T1000 (cell line): ENCODE measurements around the gene D2HGDH.
"Not testable (repeated sequence)": the region's sequence is repeated elsewhere in the genome, so short reads cannot be mapped to it uniquely, and the experiment has no call there.

Source experiments
- DNase-seq: peaks from one replicate; lab custom pipeline; 2025; ENCODE audit warnings: mixed read lengths; lab: John Stamatoyannopoulos, UW

D2HGDH gene

GRCh38 chr2:241808051-241808720 lies 73.8 kb downstream of the D2HGDH start:
- no peak for DNase-seq

GRCh38 chr2:241808721-241809382 lies 74.4 kb downstream of the D2HGDH start, which contains the start of gene NEU4:
Gene NEU4, plus strand, starts transcription at chr2:241809193. Its CDS starts 5,292 bp downstream, at chr2:241814485.
- DNase-seq = no peak

GRCh38 chr2:241809383-241810306 lies 75.2 kb downstream of the D2HGDH start:
- no peak for DNase-seq

GRCh38 chr2:241810307-241811200 lies 76.1 kb downstream of the D2HGDH start:
- DNase-seq = no peak

GRCh38 chr2:241811201-241811951 lies 76.9 kb downstream of the D2HGDH start:
- no peak for DNase-seq

- DNase-seq = no peak
These were observed 77.7 kb downstream of the D2HGDH start for GRCh38 chr2:241811952-241812729.

- no peak for DNase-seq
These were observed 78.6 kb downstream of the D2HGDH start for GRCh38 chr2:241812730-241813643.

GRCh38 chr2:241813644-241814392 lies 79.4 kb downstream of the D2HGDH start:
- no peak for DNase-seq

GRCh38 chr2:241814393-241814642 lies 79.9 kb downstream of the D2HGDH start:
- DNase-seq = no peak

GRCh38 chr2:241814643-241815476 lies 80.4 kb downstream of the D2HGDH start:
- DNase-seq = no peak

- no peak for DNase-seq
These were observed 81.3 kb downstream of the D2HGDH start for GRCh38 chr2:241815477-241816430.

GRCh38 chr2:241816431-241817121 lies 82.1 kb downstream of the D2HGDH start:
- no peak for DNase-seq

GRCh38 chr2:241817126-241817820 lies 82.8 kb downstream of the D2HGDH start:
- no peak for DNase-seq

GRCh38 chr2:241817821-241818215 lies 83.4 kb downstream of the D2HGDH start:
- DNase-seq = not testable (repeated sequence)
